Peyer's patch (tissue), 4 donors: ENCODE data around the gene ZNF236. TPM values are rescaled to one million over a fixed set of nuclear protein-coding genes. Genes with fewer than 3 reads are reported as not detected.

Source experiments
- DNase-seq, 3 donors: peaks; one replicate each; pipeline ENCODE4 v3.0.0-alpha.2; 2017 to 2019
- H3K27ac ChIP-seq, 4 donors: fragments of 200-600 bp; sonication (generic); one replicate each; pipeline ENCODE4 v1.5.1; 2016 to 2019
- H3K27me3 ChIP-seq, 2 donors: fragments of 200-600 bp; sonication (generic); one replicate each; pipeline ENCODE4 v1.5.1; 2019
- H3K36me3 ChIP-seq, 3 donors: fragments of 200-600 bp; sonication (generic); one replicate each; pipeline ENCODE4 v1.5.1; 2016 to 2019
- H3K4me1 ChIP-seq, 4 donors: fragments of 200-600 bp; sonication (generic); one replicate each; pipeline ENCODE4 v1.5.1; 2016 to 2019
- H3K4me3 ChIP-seq, 4 donors: fragments of 200-600 bp; sonication (generic); 1 replicate in 3 of 4; 2 replicates in 1 of 4; pipeline ENCODE4 v1.5.1; 2016 to 2019; ENCODE audit warnings: mild to moderate bottlenecking in 1 of 4
- H3K9me3 ChIP-seq, 4 donors: fragments of 200-600 bp; sonication (generic); one replicate each; pipeline ENCODE4 v1.5.1; 2016 to 2019; ENCODE audit warnings: mild to moderate bottlenecking in 1 of 4
- CTCF ChIP-seq, 6 experiments: fragments of 450-650 bp in 4 of 6; fragments of 200-600 bp in 2 of 6; sonication (generic) in 1 of 6; IDR thresholded peaks; one replicate each; pipeline ENCODE4 v1.5.1; 2017 to 2019; ENCODE audit warnings: antibody characterized with exemption in 6 of 6, mild to moderate bottlenecking in 3 of 6, moderate library complexity in 1 of 6
- POLR2A ChIP-seq, 2 donors: fragments of 450-650 bp; IDR thresholded peaks; one replicate each; pipeline ENCODE4 v1.5.1; 2017; ENCODE audit warnings: antibody characterized with exemption in 2 of 2, mild to moderate bottlenecking in 2 of 2, moderate library complexity in 2 of 2
- total RNA-seq, 4 donors: library from RNA; depleted of rRNA; stranded (reverse); fragments of >200 nt; gene quantifications; one replicate each; pipeline ENCODE4 v1.1.0, GENCODE V29; 2016

The ZNF236 gene
- total RNA-seq, 4 donors from 2014 or later = 13.8 to 57.8 (median 27.7) TPM

GRCh38 chr18:76935722-76936337, 113.5 kb downstream of the ZNF236 start:
- Histone ChIP-seq H3K4me3 (no peak overlapping the region), H3K27me3 (no peaks in the 10 kb centered on the region), H3K4me1 (no peaks in the 10 kb centered on the region), H3K36me3 (peaks cover 0 to 54% (median 2%) of the 10 kb centered on the region in 3 donors), H3K27ac (no peak overlapping the region), H3K9me3 (no peaks in the 10 kb centered on the region)
- DNase-seq = no peak
- TF ChIP-seq CTCF (IDR thresholded peaks at IDR 0.05) = no peak
- no peak for TF ChIP-seq POLR2A (IDR thresholded peaks at IDR 0.05)

GRCh38 chr18:76936877-76937276, 114.5 kb downstream of the ZNF236 start:
- Histone ChIP-seq H3K4me3 (no peak overlapping the region), H3K27me3 (no peaks in the 10 kb centered on the region), H3K9me3 (no peaks in the 10 kb centered on the region), H3K4me1 (no peaks in the 10 kb centered on the region), H3K36me3 (peaks cover 0 to 58% (median 2%) of the 10 kb centered on the region in 3 donors), H3K27ac (no peak overlapping the region)
- TF ChIP-seq POLR2A (IDR thresholded peaks at IDR 0.05) (no peak), CTCF (IDR thresholded peaks at IDR 0.05) (no peak)
- DNase-seq = no peak

- TF ChIP-seq POLR2A (IDR thresholded peaks at IDR 0.05) = no peak
- TF ChIP-seq CTCF (IDR thresholded peaks at IDR 0.05) = no peak
- Histone ChIP-seq H3K27me3 (no peaks in the 10 kb centered on the region), H3K4me1 (no peaks in the 10 kb centered on the region), H3K27ac (no peak overlapping the region), H3K4me3 (no peak overlapping the region), H3K9me3 (no peaks in the 10 kb centered on the region), H3K36me3 (peaks cover 0 to 58% (median 2%) of the 10 kb centered on the region in 3 donors)
- DNase-seq = no peak
Measured at GRCh38 chr18:76937597-76937996, 115.2 kb downstream of the ZNF236 start.

GRCh38 chr18:76938619-76939018, 116.3 kb downstream of the ZNF236 start:
- H3K4me1 ChIP-seq = no peaks in the 10 kb centered on the region

GRCh38 chr18:76941284-76941683, 118.9 kb downstream of the ZNF236 start:
- TF ChIP-seq CTCF (IDR thresholded peaks at IDR 0.05) (no peak), POLR2A (IDR thresholded peaks at IDR 0.05) (no peak)
- Histone ChIP-seq H3K9me3 (no peaks in the 10 kb centered on the region), H3K4me3 (no peak overlapping the region), H3K27me3 (no peaks in the 10 kb centered on the region), H3K36me3 (peaks cover 0 to 47% (median 2%) of the 10 kb centered on the region in 3 donors), H3K4me1 (no peaks in the 10 kb centered on the region), H3K27ac (no peak overlapping the region)
- no peak for DNase-seq

More at GRCh38 chr18:76938619-76939018, 116.3 kb downstream of the ZNF236 start:
- Histone ChIP-seq H3K9me3 (no peaks in the 10 kb centered on the region), H3K4me3 (no peak overlapping the region), H3K27me3 (no peaks in the 10 kb centered on the region), H3K36me3 (peaks cover 0 to 58% (median 2%) of the 10 kb centered on the region in 3 donors), H3K27ac (no peak overlapping the region)
- TF ChIP-seq CTCF (IDR thresholded peaks at IDR 0.05) (no peak), POLR2A (IDR thresholded peaks at IDR 0.05) (no peak)
- no peak for DNase-seq
